ENCODE measurements around the gene C2orf72.

GRCh38 chr2:231001921-231002320 lies 35.4 kb upstream of the C2orf72 start:
- no peak for TF ChIP-seq MYC (IDR thresholded peaks at IDR 0.05; ENCODE audit: low read depth, low read length)
- no peak for TF ChIP-seq POLR2A (IDR thresholded peaks at IDR 0.05; ENCODE audit: low read depth, low read length)
- TF ChIP-seq EZH2 (IDR thresholded peaks at IDR 0.05; ENCODE audit: borderline replicate concordance, low read depth, low read length, severe bottlenecking) = no peak
- no peak for TF ChIP-seq CTCF (IDR thresholded peaks at IDR 0.05; ENCODE audit: extremely low read depth in 1 of 2, insufficient read depth in 1 of 2, low read depth in 1 of 2, low read length in 2 of 2)
- TF ChIP-seq POLR2AphosphoS5 (IDR thresholded peaks at IDR 0.05; ENCODE audit: insufficient read depth, low read depth, low read length) = no peak
- TF ChIP-seq FOS (IDR thresholded peaks at IDR 0.05; ENCODE audit: borderline replicate concordance, insufficient read depth, low read length) = no peak
- TF ChIP-seq MAX (IDR thresholded peaks at IDR 0.05; ENCODE audit: insufficient read depth, insufficient read length) = no peak

Data from endothelial cell of umbilical vein (primary cell).